ENCODE data around the gene FBXO3.
"Not testable (repeated sequence)": the region's sequence is repeated elsewhere in the genome, so short reads cannot be mapped to it uniquely, and the experiment has no call there.

Gene FBXO3

GRCh38 chr11:33712436-33712835, 61.9 kb downstream of the FBXO3 start:
- ChIA-PET CTCF (interaction anchor here (0.6 kb wide), 1 partner anchor 9 kb away, joined by 3 read pairs; no protein-coding TSS in a partner anchor), POLR2A (no interaction called here)
- DNase-seq (ENCODE audit: extremely low spot score), result no peak
- no peak for TF ChIP-seq ELF4 (IDR thresholded peaks at IDR 0.05)
- no peak for TF ChIP-seq ARNT (IDR thresholded peaks at IDR 0.05)
- TF ChIP-seq SP1 (IDR thresholded peaks at IDR 0.05), result no peak
- no peak for TF ChIP-seq NFRKB (IDR thresholded peaks at IDR 0.05)
- TF ChIP-seq FOXA1 (IDR thresholded peaks at IDR 0.05), result no peak
- TF ChIP-seq FOXM1 (IDR thresholded peaks at IDR 0.05; ENCODE audit: borderline replicate concordance), result no peak
- TF ChIP-seq LEF1 (IDR thresholded peaks at IDR 0.05; ENCODE audit: borderline replicate concordance), result no peak
- no peak for TF ChIP-seq BHLHE40 (IDR thresholded peaks at IDR 0.05; ENCODE audit: borderline replicate concordance)
- TF ChIP-seq, protein P1, sequence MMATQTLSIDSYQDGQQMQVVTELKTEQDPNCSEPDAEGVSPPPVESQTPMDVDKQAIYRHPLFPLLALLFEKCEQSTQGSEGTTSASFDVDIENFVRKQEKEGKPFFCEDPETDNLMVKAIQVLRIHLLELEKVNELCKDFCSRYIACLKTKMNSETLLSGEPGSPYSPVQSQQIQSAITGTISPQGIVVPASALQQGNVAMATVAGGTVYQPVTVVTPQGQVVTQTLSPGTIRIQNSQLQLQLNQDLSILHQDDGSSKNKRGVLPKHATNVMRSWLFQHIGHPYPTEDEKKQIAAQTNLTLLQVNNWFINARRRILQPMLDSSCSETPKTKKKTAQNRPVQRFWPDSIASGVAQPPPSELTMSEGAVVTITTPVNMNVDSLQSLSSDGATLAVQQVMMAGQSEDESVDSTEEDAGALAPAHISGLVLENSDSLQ (IDR thresholded peaks at IDR 0.05), result no peak

- DNase-seq (ENCODE audit: extremely low spot score), result no peak
- CTCF ChIA-PET, result no interaction called here
- POLR2A ChIA-PET, result interaction anchor here (0.7 to 1.3 kb wide), 3 partner anchors 9 to 17 kb away, joined by 3 to 5 read pairs (median 3); partner anchors contain the start of gene C11orf91
- TF ChIP-seq L3MBTL2 (conservative IDR thresholded peaks at IDR 0.05) (no peak), ARNT (IDR thresholded peaks at IDR 0.05) (no peak), FOXK2 (IDR thresholded peaks at IDR 0.05) (no peak), HDGF (IDR thresholded peaks at IDR 0.05; ENCODE audit: borderline replicate concordance) (no peak), FOXM1 (IDR thresholded peaks at IDR 0.05; ENCODE audit: borderline replicate concordance) (no peak), SUZ12 (IDR thresholded peaks at IDR 0.05) (no peak), SP1 (IDR thresholded peaks at IDR 0.05) (no peak), ELF4 (IDR thresholded peaks at IDR 0.05) (no peak), NFRKB (IDR thresholded peaks at IDR 0.05) (no peak), CTBP1 (IDR thresholded peaks at IDR 0.05; ENCODE audit: borderline replicate concordance) (no peak), TARDBP (IDR thresholded peaks at IDR 0.05) (no peak), FOXA1 (IDR thresholded peaks at IDR 0.05) (no peak)
Measured at GRCh38 chr11:33709466-33709865, 64.9 kb downstream of the FBXO3 start.

- ChIA-PET CTCF (no interaction called here), POLR2A (interaction anchor here (1.3 kb wide), 1 partner anchor 8 kb away, joined by 5 read pairs; the partner anchor contains the start of gene C11orf91)
- TF ChIP-seq ARNT (IDR thresholded peaks at IDR 0.05), result no peak
- TF ChIP-seq HDGF (IDR thresholded peaks at IDR 0.05; ENCODE audit: borderline replicate concordance), result no peak
- TF ChIP-seq NFRKB (IDR thresholded peaks at IDR 0.05), result no peak
- no peak for TF ChIP-seq CTBP1 (IDR thresholded peaks at IDR 0.05; ENCODE audit: borderline replicate concordance)
- TF ChIP-seq, protein P1 (IDR thresholded peaks at IDR 0.05), result no peak
- no peak for TF ChIP-seq ELF4 (IDR thresholded peaks at IDR 0.05)
- TF ChIP-seq FOXK2 (IDR thresholded peaks at IDR 0.05), result no peak
- DNase-seq (ENCODE audit: extremely low spot score), result no peak
Measured at GRCh38 chr11:33708985-33709384, 65.3 kb downstream of the FBXO3 start.

GRCh38 chr11:33707831-33708230, 66.5 kb downstream of the FBXO3 start:
- POLR2A ChIA-PET; DNase-seq (ENCODE audit: extremely low spot score); CTCF ChIA-PET: not testable (repeated sequence)

DNA sequence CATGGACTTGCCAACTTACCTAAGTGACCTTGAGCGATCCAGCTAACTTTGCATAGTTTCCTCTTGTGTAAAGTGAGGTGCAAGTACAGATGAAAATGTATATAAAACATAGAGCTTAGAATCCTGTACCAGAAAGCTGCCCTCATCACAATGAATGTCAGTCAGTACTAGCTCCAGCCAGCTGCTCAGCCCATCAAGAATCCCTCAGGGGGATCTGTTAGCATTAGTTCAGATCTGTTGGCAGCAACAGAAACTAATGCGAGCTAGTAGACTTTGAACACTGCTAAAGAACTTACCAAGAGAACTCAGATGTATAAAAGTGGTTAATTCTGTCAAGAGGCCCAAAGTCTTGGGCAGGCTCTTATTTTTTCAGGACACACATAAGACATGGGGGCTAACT, 67.4 kb downstream of the FBXO3 start:
- ChIA-PET POLR2A (no interaction called here), CTCF (no interaction called here)
- TF ChIP-seq BHLHE40 (IDR thresholded peaks at IDR 0.05; ENCODE audit: borderline replicate concordance) (no peak), NFRKB (IDR thresholded peaks at IDR 0.05) (no peak), LEF1 (IDR thresholded peaks at IDR 0.05; ENCODE audit: borderline replicate concordance) (no peak), ZNF384 (IDR thresholded peaks at IDR 0.05) (no peak), SUZ12 (IDR thresholded peaks at IDR 0.05) (no peak), FOXK2 (IDR thresholded peaks at IDR 0.05) (no peak), FOXM1 (IDR thresholded peaks at IDR 0.05; ENCODE audit: borderline replicate concordance) (no peak), TARDBP (IDR thresholded peaks at IDR 0.05) (no peak), HDGF (IDR thresholded peaks at IDR 0.05; ENCODE audit: borderline replicate concordance) (no peak), CTBP1 (IDR thresholded peaks at IDR 0.05; ENCODE audit: borderline replicate concordance) (no peak), SP1 (IDR thresholded peaks at IDR 0.05) (no peak), L3MBTL2 (conservative IDR thresholded peaks at IDR 0.05) (no peak), ARNT (IDR thresholded peaks at IDR 0.05) (no peak), ELF4 (IDR thresholded peaks at IDR 0.05) (no peak), FOXA1 (IDR thresholded peaks at IDR 0.05) (no peak)
- TF ChIP-seq, protein P1 (IDR thresholded peaks at IDR 0.05), result no peak
- DNase-seq (ENCODE audit: extremely low spot score), result no peak

GRCh38 chr11:33706546-33706945, 67.8 kb downstream of the FBXO3 start:
- ChIA-PET POLR2A (no interaction called here), CTCF (no interaction called here)

More at GRCh38 chr11:33706546-33706945, 67.8 kb downstream of the FBXO3 start:
- DNase-seq (ENCODE audit: extremely low spot score), result no peak
- TF ChIP-seq FOXK2 (IDR thresholded peaks at IDR 0.05) (no peak), TARDBP (IDR thresholded peaks at IDR 0.05) (no peak), FOXM1 (IDR thresholded peaks at IDR 0.05; ENCODE audit: borderline replicate concordance) (no peak), SP1 (IDR thresholded peaks at IDR 0.05) (no peak)
